ENCODE data around the gene CRELD2. TPM values are rescaled to one million over a fixed set of nuclear protein-coding genes. Genes with fewer than 3 reads are reported as not detected.

CRELD2 gene
- total and polyA plus RNA-seq, 2 of the 8 experiments (the other 6 are each of a cell fraction or from before 2014, with no cell fraction given): 24.5 to 36.6 TPM

DNA sequence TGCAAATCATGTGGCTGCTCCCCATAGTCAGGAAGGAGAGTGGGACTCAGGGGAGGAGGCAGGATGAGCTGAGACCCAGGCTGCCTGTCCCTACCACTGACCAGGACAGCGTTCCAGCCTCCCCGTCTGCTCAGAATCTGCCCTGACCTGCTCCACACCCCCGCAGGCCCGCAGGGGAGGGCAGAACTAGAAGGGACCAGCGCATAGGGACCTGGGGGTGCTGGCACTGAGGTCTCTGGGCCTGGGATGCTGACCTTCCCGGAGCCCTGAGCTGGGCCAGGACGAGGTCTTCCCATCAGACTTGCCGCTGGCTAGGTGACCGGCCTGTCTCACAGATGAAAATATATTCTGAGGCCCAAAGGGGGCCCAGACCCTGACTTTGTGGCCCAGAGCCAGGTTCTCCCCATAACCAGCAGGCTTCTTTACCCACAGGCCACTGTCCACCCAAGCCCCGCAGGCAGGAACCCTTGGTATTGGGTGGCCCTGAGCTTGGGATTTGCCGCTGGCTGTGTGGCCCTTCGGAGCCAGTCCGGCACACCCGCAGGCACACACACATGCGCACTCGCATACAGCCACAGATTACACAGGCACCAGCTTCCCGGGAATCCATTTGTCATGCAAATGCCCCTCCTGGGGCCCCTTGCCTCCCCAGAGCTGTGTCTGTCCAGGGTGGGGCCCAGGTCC, 28.3 kb downstream of the CRELD2 start (continued):
- TF ChIP-seq, protein P1, sequence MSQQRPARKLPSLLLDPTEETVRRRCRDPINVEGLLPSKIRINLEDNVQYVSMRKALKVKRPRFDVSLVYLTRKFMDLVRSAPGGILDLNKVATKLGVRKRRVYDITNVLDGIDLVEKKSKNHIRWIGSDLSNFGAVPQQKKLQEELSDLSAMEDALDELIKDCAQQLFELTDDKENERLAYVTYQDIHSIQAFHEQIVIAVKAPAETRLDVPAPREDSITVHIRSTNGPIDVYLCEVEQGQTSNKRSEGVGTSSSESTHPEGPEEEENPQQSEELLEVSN (IDR thresholded peaks at IDR 0.05): no peak
- TF ChIP-seq SP1 (IDR thresholded peaks at IDR 0.05; ENCODE audit: low read depth, low read length) (no peak), RFX5 (IDR thresholded peaks at IDR 0.05; ENCODE audit: borderline replicate concordance, low read depth, low read length) (no peak), JUN (IDR thresholded peaks at IDR 0.05; ENCODE audit: low read depth, low read length) (no peak), KDM4A (IDR thresholded peaks at IDR 0.05; ENCODE audit: low read depth, low read length, severe bottlenecking) (no peak), SUZ12 (IDR thresholded peaks at IDR 0.05; ENCODE audit: low read length) (no peak)
